GM18505 (cell line): Measurements from ENCODE around the gene NMNAT3.

Experiments used
- ATAC-seq: cut with Tn5 transposase; IDR thresholded peaks from one replicate; pipeline ENCODE4 v1.9.1; 2021; ENCODE audit not compliant: unreplicated experiment
- POLR2A ChIP-seq: IDR thresholded peaks from 4 replicates; pipeline ENCODE4 v1.6.1; 2011; ENCODE audit warnings: borderline replicate concordance; ENCODE audit not compliant: insufficient read depth, insufficient read length; ENCODE audit errors: extremely low read depth

NMNAT3 gene

GRCh38 chr3:139577346-139577745 lies 100.4 kb downstream of the NMNAT3 start:
- ATAC-seq = no peak
- TF ChIP-seq POLR2A = no peak

GRCh38 chr3:139574026-139574947 lies 103.5 kb downstream of the NMNAT3 start:
- TF ChIP-seq POLR2A = no peak
- no peak for ATAC-seq

- TF ChIP-seq POLR2A = no peak
- no peak for ATAC-seq
Observed at GRCh38 chr3:139572847-139573672, 104.7 kb downstream of the NMNAT3 start.

- no peak for ATAC-seq
- no peak for TF ChIP-seq POLR2A
Observed at GRCh38 chr3:139571711-139572110, 106.1 kb downstream of the NMNAT3 start.

GRCh38 chr3:139564294-139564861 lies 113.4 kb downstream of the NMNAT3 start:
- ATAC-seq = no peak

DNA sequence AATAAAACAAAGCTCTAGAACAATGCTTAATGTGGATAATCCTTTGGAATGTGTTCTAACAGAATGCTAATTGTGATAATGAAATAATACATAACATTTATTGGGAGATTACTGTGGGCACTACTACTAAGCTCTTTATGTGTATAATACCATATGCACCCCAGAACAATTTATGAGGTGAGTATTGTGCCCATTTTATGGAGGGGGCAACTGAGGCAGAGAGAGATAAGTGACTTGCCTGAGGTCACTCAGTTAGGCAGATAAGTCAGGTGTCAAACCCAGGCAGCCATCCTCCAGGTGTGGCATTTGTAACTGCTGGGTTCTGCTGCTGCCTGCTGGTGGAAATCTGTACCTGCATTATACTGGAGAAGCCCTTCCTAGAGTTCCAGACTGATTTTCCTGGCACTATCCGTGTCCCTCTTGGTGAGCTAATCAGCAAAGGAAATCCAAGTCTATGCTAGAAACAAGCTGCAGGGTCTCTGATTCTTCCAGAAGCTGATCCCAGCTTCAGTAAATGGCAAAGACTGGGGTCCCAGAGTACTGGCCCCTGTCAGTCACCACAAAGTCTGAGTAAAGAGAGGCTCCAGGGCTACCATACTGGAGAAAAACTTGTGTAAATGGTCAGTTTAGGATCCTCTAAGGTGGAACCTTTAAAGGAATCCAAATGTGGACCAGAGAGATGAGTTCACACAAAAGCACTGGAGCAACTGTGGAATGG lies 115.7 kb downstream of the NMNAT3 start:
- no peak for TF ChIP-seq POLR2A
- ATAC-seq = no peak

More at GRCh38 chr3:139564294-139564861, 113.4 kb downstream of the NMNAT3 start:
- no peak for TF ChIP-seq POLR2A

GRCh38 chr3:139561255-139561817 lies 116.4 kb downstream of the NMNAT3 start:
- no peak for TF ChIP-seq POLR2A
- ATAC-seq = no peak

- ATAC-seq = no peak
Observed at GRCh38 chr3:139560411-139560810, 117.4 kb downstream of the NMNAT3 start.

GRCh38 chr3:139559541-139559940 lies 118.2 kb downstream of the NMNAT3 start:
- no peak for TF ChIP-seq POLR2A
- no peak for ATAC-seq

More at GRCh38 chr3:139560411-139560810, 117.4 kb downstream of the NMNAT3 start:
- TF ChIP-seq POLR2A = no peak

- ATAC-seq = no peak
Observed at GRCh38 chr3:139558351-139559266, 119.2 kb downstream of the NMNAT3 start.

DNA sequence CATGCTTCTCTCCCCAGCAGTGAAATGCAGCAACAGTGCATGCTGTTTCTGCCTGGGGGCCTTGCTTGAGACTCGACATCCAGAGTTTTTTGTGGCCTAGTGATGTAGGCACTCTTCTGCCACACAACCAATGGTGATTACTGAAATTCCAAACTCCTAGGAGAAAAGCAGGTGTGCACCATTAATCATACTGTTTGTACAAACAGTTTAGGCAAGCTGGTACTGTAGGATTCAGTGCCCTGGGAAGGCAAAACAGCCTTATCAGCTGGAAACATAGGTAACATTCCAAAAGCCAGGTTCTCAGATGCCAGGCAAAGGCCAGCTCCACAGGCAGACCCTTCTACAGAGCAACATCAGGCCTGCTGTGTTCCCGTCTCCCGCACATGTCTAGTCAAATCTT lies 120.7 kb downstream of the NMNAT3 start:
- ATAC-seq = no peak
- TF ChIP-seq POLR2A = no peak

More at GRCh38 chr3:139558351-139559266, 119.2 kb downstream of the NMNAT3 start:
- TF ChIP-seq POLR2A = no peak

DNA sequence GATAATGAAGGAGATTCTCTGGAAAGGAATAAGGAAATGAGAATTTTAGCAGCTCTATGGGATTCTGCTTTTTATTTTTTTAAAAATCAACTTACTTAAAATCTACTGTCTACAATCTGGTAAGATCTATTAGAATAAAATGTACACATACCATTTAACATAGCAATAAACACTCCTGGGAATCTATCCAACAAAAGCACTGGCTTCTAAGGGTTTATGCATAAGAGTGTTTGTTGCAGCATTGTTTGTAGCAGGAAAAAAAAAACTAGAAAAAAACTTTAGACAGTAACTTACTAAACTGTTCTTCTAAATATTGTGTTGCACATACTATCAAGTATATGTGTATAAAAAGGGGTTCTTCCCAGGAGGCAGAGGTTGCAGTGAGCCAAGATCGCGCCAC lies 122.5 kb downstream of the NMNAT3 start:
- ATAC-seq = no peak
- TF ChIP-seq POLR2A = no peak

DNA sequence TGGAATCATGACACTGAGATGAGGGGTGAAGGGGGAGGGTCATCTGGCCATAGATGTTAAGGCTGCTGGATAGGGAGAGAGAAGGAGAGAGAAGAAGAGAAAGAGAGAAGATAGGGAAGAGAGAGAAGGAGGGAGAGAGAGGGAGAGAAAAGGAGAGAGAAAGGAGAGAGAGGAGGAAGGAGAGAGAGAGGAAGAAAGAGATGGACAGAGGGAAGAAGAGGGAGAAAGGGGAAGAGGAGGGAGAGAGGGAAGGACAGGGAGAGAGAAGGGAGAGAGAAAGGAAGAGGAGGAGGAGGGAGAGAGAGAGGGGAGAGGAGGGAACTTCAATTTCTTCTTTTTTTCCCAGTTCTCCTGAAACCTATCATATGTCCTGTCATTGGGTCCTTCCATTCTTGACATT lies 123.1 kb downstream of the NMNAT3 start:
- no peak for ATAC-seq
- no peak for TF ChIP-seq POLR2A
